Stimulated activated CD4-positive, alpha-beta T cell treated with anti-CD3 and anti-CD28 coated beads, Interleukin-4, amount 100 ng/mL, for 24 hours (primary cell): Measurements from ENCODE around the gene SLC16A13.
"Not testable (repeated sequence)": the region's sequence is repeated elsewhere in the genome, so short reads cannot be mapped to it uniquely, and the experiment has no call there.

Experiments
- DNase-seq: peaks from one replicate; pipeline ENCODE4 v3.0.0-alpha.2; 2020

SLC16A13 gene

GRCh38 chr17:7034955-7035590, 742 bp upstream of the SLC16A13 start:
- DNase-seq, result peak; percentile 60

- no peak for DNase-seq
These were observed 2.4 kb downstream of the SLC16A13 start for GRCh38 chr17:7038025-7038862.

- DNase-seq, result no peak
These were observed 4.0 kb downstream of the SLC16A13 start for GRCh38 chr17:7039832-7040231.

GRCh38 chr17:7041607-7042500, 6.0 kb downstream of the SLC16A13 start:
- no peak for DNase-seq

GRCh38 chr17:7042501-7043181, 6.8 kb downstream of the SLC16A13 start:
- DNase-seq, result peak; percentile 41

- no peak for DNase-seq
These were observed 7.3 kb downstream of the SLC16A13 start for GRCh38 chr17:7043182-7043496.

- peak; percentile 39 for DNase-seq
These were observed 7.8 kb downstream of the SLC16A13 start, which contains the start of gene SLC16A11 for GRCh38 chr17:7043497-7044198. Gene SLC16A11 (minus strand): TSS chr17:7044092. CDS start chr17:7043513, 579 bp downstream.

GRCh38 chr17:7045492-7046126, 9.8 kb downstream of the SLC16A13 start:
- peak; percentile 61 for DNase-seq

- peak; percentile 42 for DNase-seq
These were observed 10.4 kb downstream of the SLC16A13 start for GRCh38 chr17:7046127-7046724.

GRCh38 chr17:7046725-7047397, 11.0 kb downstream of the SLC16A13 start:
- peak; percentile 78 for DNase-seq

GRCh38 chr17:7047566-7047965, 11.8 kb downstream of the SLC16A13 start:
- DNase-seq, result peak; percentile 57

- DNase-seq, result no peak
These were observed 13.2 kb downstream of the SLC16A13 start for GRCh38 chr17:7048968-7049367.

- not testable (repeated sequence) for DNase-seq
These were observed 14.8 kb downstream of the SLC16A13 start for GRCh38 chr17:7050583-7050982.

- DNase-seq, result no peak
These were observed 20.6 kb downstream of the SLC16A13 start for GRCh38 chr17:7056386-7056785.

GRCh38 chr17:7058831-7059447, 23.1 kb downstream of the SLC16A13 start:
- no peak for DNase-seq

GRCh38 chr17:7060165-7060891, 24.5 kb downstream of the SLC16A13 start:
- peak; percentile 70 for DNase-seq

- DNase-seq, result no peak
These were observed 27.8 kb downstream of the SLC16A13 start for GRCh38 chr17:7063518-7064094.

- DNase-seq, result no peak
These were observed 28.4 kb downstream of the SLC16A13 start for GRCh38 chr17:7064261-7064660.

GRCh38 chr17:7067198-7067597, 31.4 kb downstream of the SLC16A13 start:
- DNase-seq, result no peak
